Gastrocnemius medialis (tissue), 4 donors: Measurements from ENCODE around the gene LHFPL6. TPM values are rescaled to one million over a fixed set of nuclear protein-coding genes. Genes with fewer than 3 reads are reported as not detected.

Experiments
- ATAC-seq, 2 donors: fragments of 150-250 bp; one replicate each; pipeline ENCODE4 v1.9.1; 2016
- DNase-seq, 2 donors: peaks; one replicate each; pipeline ENCODE4 v3.0.0-alpha.2; 2019
- H3K27ac ChIP-seq, 4 donors: fragments of 200-600 bp; sonication (generic); 1 replicate in 1 of 4; 2 replicates in 3 of 4; pipeline ENCODE4 v1.5.1; 2016 to 2018; ENCODE audit warnings: mild to moderate bottlenecking in 2 of 4, moderate library complexity in 1 of 4
- H3K27me3 ChIP-seq, 3 donors: fragments of 200-600 bp; sonication (generic) in 2 of 3; 1 replicate in 1 of 3; 2 replicates in 2 of 3; pipeline versions ENCODE4 v1.5.1 to v1.6.0; 2016 to 2019; ENCODE audit warnings: mild to moderate bottlenecking in 1 of 3, moderate library complexity in 1 of 3
- H3K36me3 ChIP-seq, 2 donors: fragments of 200-600 bp; sonication (generic) in 1 of 2; one replicate each; pipeline ENCODE4 v1.5.1; 2017 to 2018
- H3K4me1 ChIP-seq, 2 donors: fragments of 200-600 bp; sonication (generic) in 1 of 2; one replicate each; pipeline ENCODE4 v1.5.1; 2016 to 2017; ENCODE audit warnings: mild to moderate bottlenecking in 2 of 2
- H3K4me3 ChIP-seq, 4 donors: fragments of 200-600 bp; sonication (generic) in 3 of 4; 1 replicate in 1 of 4; 2 replicates in 3 of 4; pipeline ENCODE4 v1.5.1; 2016 to 2019; ENCODE audit warnings: mild to moderate bottlenecking in 2 of 4
- H3K9me3 ChIP-seq, 3 donors: fragments of 200-600 bp; sonication (generic) in 2 of 3; 1 replicate in 1 of 3; 2 replicates in 2 of 3; pipeline ENCODE4 v1.5.1; 2016 to 2019
- POLR2A ChIP-seq, 2 donors: fragments of 450-650 bp; IDR thresholded peaks; one replicate each; pipeline ENCODE4 v1.6.1; 2017; ENCODE audit warnings: antibody characterized with exemption in 2 of 2, mild to moderate bottlenecking in 2 of 2, moderate library complexity in 2 of 2
- in situ Hi-C, 4 donors: fragments of 200-750 bp; cut with MboI; loops; one replicate each; pipeline versions ENCODE4 v1.15.0 to v1.8.0; 2017; ENCODE audit warnings: low sequenced_read_pairs in 4 of 4
- intact Hi-C: fragments of 100-400 bp; cut with DNase I; formaldehyde crosslinking; loops from one replicate; pipeline ENCODE4 v1.15.1; 2023; ENCODE audit warnings: low total_unique reads
- total RNA-seq, 4 donors: library from RNA; depleted of rRNA; stranded (reverse); fragments of >200 nt; gene quantifications; one replicate each; pipeline versions ENCODE4 v1.1.0 to v1.2.3, GENCODE V29; 2016
- TF ChIP-seq, protein P1 (sequence below), 5 experiments: fragments of 450-650 bp in 3 of 5; fragments of 200-600 bp in 2 of 5; sonication (generic) in 2 of 5; IDR thresholded peaks in 4 of 5; conservative IDR thresholded peaks in 1 of 5; 1 replicate in 4 of 5; 2 replicates in 1 of 5; pipeline ENCODE4 v1.5.1; 2016 to 2019; ENCODE audit warnings: antibody characterized with exemption in 5 of 5, mild to moderate bottlenecking in 3 of 5, moderate library complexity in 3 of 5

The LHFPL6 gene
- total RNA-seq, 4 donors from 2014 or later = 12.7 to 26.3 (median 16.0) TPM

DNA sequence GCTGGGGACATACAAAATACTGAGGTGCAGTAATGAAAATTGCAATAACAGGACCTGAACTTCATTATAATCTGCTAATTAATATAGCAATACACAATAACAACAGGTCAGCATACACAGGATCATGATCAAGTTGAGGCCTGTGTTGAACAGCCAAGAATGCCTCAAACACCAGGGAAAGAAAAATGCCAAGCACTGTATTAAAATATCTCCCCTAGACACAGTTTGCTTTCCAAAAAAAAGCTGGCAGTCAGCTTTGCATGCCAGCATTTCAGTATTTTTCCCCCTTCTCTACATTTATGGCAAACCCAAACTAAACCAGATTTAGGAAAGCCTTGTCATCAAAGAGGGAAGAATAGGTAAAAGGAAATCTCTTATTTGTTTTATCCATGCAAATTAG is 226.9 kb downstream of the LHFPL6 start:
- H3K27ac ChIP-seq = no peak overlapping the region
- in situ Hi-C loops (no loop called here), intact Hi-C loops (no loop called here)
- TF ChIP-seq POLR2A (IDR thresholded peaks at IDR 0.05) = no peak
- TF ChIP-seq, protein P1, sequence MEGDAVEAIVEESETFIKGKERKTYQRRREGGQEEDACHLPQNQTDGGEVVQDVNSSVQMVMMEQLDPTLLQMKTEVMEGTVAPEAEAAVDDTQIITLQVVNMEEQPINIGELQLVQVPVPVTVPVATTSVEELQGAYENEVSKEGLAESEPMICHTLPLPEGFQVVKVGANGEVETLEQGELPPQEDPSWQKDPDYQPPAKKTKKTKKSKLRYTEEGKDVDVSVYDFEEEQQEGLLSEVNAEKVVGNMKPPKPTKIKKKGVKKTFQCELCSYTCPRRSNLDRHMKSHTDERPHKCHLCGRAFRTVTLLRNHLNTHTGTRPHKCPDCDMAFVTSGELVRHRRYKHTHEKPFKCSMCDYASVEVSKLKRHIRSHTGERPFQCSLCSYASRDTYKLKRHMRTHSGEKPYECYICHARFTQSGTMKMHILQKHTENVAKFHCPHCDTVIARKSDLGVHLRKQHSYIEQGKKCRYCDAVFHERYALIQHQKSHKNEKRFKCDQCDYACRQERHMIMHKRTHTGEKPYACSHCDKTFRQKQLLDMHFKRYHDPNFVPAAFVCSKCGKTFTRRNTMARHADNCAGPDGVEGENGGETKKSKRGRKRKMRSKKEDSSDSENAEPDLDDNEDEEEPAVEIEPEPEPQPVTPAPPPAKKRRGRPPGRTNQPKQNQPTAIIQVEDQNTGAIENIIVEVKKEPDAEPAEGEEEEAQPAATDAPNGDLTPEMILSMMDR (IDR thresholded peaks at IDR 0.05 in 4 of 5, conservative IDR thresholded peaks at IDR 0.05 in 1 of 5) = no peak
- H3K27me3 ChIP-seq = no peaks in the 10 kb centered on the region
- no peak for ATAC-seq
- no peak overlapping the region for H3K4me3 ChIP-seq
- H3K9me3 ChIP-seq = no peaks in the 10 kb centered on the region
- no peak for DNase-seq
- no peaks in the 10 kb centered on the region for H3K4me1 ChIP-seq
- no peaks in the 10 kb centered on the region for H3K36me3 ChIP-seq

DNA sequence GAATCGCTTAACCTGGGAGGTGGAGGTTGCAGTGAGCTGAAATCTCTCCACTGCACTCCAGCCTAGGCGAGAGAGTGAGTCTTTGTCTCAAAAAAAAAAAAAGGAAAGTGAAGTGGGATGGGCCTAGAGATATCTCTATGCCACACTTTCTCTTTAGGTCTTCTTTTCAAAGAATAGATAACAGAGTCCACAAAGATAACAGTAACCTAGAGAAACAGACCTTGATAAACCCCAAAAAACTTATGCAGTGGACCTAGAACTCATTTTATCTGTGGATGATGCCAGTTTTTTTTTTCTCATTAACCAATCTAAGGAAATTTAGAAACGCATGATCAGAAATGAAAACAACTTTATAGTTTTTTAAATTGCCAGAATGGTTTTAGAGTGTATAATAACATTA is 227.4 kb downstream of the LHFPL6 start:
- intact Hi-C loops (no loop called here), in situ Hi-C loops (no loop called here)
- Histone ChIP-seq H3K36me3 (no peaks in the 10 kb centered on the region), H3K27ac (no peak overlapping the region), H3K9me3 (no peaks in the 10 kb centered on the region), H3K4me1 (no peaks in the 10 kb centered on the region), H3K4me3 (no peak overlapping the region), H3K27me3 (no peaks in the 10 kb centered on the region)
- TF ChIP-seq POLR2A (IDR thresholded peaks at IDR 0.05) = no peak
- TF ChIP-seq, protein P1 (IDR thresholded peaks at IDR 0.05 in 4 of 5, conservative IDR thresholded peaks at IDR 0.05 in 1 of 5) = no peak
- no peak for ATAC-seq
- no peak for DNase-seq

DNA sequence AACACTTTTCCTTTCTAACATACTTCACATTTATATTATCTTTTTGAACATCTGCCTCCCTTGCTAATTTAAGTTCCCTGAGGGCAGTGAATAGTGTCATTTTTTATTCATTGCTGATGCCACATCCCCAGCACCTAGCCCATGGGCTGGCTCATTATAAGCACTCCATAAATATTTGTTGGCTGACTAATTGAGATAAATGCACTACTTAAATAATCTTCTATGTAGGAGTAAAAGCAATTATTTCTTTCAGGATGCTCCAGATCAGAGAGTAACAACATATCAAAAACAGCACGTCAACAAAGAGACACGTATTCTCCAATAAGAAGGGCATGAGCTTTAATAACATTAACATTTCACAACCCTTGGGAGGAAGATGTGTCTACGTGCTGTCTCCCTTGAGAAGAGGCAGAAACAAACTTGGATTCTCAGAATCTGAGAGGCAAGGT is 228.2 kb downstream of the LHFPL6 start:
- Histone ChIP-seq H3K27ac (no peak overlapping the region), H3K4me3 (no peak overlapping the region), H3K36me3 (no peaks in the 10 kb centered on the region), H3K27me3 (no peaks in the 10 kb centered on the region), H3K9me3 (no peaks in the 10 kb centered on the region), H3K4me1 (no peaks in the 10 kb centered on the region)
- in situ Hi-C loops = no loop called here
- TF ChIP-seq, protein P1 (IDR thresholded peaks at IDR 0.05 in 4 of 5, conservative IDR thresholded peaks at IDR 0.05 in 1 of 5) = no peak
- no peak for TF ChIP-seq POLR2A (IDR thresholded peaks at IDR 0.05)
- ATAC-seq (no peak), DNase-seq (no peak)
- intact Hi-C loops = no loop called here

DNA sequence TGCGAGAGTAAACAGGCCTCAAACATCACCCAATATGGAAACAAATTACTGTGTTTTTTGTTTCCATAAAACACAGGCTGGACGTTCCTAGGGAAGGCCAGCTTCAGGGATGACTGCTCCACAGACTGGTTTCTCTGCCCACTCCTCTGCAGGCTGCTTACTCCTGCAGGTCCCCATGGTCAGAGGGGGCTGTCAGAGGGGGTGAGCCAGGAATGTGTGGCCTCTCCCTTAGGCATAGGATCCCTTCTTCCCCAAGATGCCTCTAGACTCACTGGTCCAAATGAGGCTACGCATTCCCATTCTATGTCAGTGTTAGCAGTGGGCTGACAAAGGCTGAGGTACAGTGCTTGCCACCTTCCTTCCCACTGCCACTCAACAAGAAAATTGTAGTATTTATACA is 229.8 kb downstream of the LHFPL6 start:
- H3K4me3 ChIP-seq = no peak overlapping the region
- H3K4me1 ChIP-seq = no peaks in the 10 kb centered on the region
- intact Hi-C loops = no loop called here
- TF ChIP-seq POLR2A (IDR thresholded peaks at IDR 0.05) = no peak
- TF ChIP-seq, protein P1 (IDR thresholded peaks at IDR 0.05 in 4 of 5, conservative IDR thresholded peaks at IDR 0.05 in 1 of 5) = no peak
- in situ Hi-C loops = no loop called here
- ATAC-seq = no peak
- H3K36me3 ChIP-seq = no peaks in the 10 kb centered on the region
- no peak for DNase-seq
- H3K9me3 ChIP-seq = no peaks in the 10 kb centered on the region
- no peak overlapping the region for H3K27ac ChIP-seq
- no peaks in the 10 kb centered on the region for H3K27me3 ChIP-seq

DNA sequence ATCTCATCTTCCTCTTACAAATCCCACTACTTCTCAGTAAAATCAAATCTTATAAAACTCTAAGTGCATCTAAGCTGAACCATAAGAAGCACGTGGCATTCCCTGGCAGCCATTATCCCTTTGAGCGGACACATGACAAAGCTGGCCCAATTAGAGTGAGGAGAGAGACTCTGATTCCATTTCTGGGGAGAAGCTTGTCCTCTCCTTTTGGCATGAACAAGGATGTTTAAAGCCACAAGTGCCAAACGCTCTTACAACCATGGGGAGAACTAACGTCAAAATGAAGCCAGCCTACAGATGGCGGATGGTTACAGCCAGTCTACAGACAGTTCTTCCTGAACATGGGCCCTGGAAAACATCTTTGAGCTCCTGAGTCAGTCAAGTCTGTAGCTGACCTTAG is 231.3 kb downstream of the LHFPL6 start:
- intact Hi-C loops = no loop called here
- ATAC-seq (no peak), DNase-seq (no peak)
- no peak overlapping the region for H3K4me3 ChIP-seq
- in situ Hi-C loops = no loop called here
- TF ChIP-seq POLR2A (IDR thresholded peaks at IDR 0.05) = no peak
- TF ChIP-seq, protein P1 (IDR thresholded peaks at IDR 0.05 in 4 of 5, conservative IDR thresholded peaks at IDR 0.05 in 1 of 5) = no peak
- H3K27me3 ChIP-seq = no peaks in the 10 kb centered on the region
- H3K4me1 ChIP-seq = no peaks in the 10 kb centered on the region
- no peak overlapping the region for H3K27ac ChIP-seq
- no peaks in the 10 kb centered on the region for H3K9me3 ChIP-seq
- H3K36me3 ChIP-seq = no peaks in the 10 kb centered on the region
